AG08396 (cell line): ENCODE data around the gene KCNJ14.
"Not testable (repeated sequence)": the region's sequence is repeated elsewhere in the genome, so short reads cannot be mapped to it uniquely, and the experiment has no call there.

Experiments
- DNase-seq: peaks from one replicate; pipeline ENCODE4 v3.0.0; 2012; ENCODE audit warnings: low spot score, mixed read lengths

KCNJ14 gene

DNA sequence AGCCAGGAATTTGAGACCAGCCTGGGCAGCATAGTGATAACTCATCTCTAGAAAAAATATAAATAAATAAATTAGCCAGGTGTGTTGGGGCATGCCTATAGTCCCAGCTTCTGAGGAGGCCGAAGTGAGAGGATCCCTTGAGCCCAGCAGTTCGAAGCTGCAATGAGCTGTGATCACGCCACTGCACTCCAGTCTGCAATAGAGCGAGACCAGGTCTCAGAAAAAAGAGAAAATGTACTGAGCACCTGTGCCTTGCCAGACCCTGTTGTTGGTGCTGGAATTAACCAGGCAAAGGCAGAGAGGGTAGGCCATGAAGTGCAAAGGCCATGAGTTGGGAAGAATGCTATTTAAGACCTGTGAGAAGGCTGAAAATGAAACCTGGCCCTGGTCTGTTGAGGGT lies 16.5 kb downstream of the KCNJ14 start:
- DNase-seq = no peak

- DNase-seq = no peak
Measured at GRCh38 chr19:48473161-48473966, 18.0 kb downstream of the KCNJ14 start.

DNA sequence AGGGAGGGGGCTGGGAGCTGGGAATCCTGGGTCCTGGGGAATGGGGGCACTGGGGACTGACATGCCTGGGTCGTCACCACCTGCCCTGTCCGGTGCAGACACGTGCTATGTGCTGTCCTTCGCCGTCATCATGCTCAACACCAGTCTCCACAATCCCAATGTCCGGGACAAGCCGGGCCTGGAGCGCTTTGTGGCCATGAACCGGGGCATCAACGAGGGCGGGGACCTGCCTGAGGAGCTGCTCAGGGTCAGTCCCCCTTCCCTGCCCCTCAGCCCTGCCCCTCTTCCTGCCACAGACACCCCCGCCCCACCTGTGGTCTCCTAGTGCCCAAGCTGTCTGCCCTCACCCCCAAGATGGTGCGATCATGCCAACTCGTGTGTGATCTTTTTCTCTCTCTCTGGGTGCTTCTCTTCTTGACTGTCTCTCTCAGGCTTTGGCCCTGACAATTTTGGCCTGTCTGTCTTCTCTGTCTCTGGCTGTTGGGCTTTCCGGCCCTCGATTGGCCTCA lies 18.8 kb downstream of the KCNJ14 start:
- no peak for DNase-seq

DNA sequence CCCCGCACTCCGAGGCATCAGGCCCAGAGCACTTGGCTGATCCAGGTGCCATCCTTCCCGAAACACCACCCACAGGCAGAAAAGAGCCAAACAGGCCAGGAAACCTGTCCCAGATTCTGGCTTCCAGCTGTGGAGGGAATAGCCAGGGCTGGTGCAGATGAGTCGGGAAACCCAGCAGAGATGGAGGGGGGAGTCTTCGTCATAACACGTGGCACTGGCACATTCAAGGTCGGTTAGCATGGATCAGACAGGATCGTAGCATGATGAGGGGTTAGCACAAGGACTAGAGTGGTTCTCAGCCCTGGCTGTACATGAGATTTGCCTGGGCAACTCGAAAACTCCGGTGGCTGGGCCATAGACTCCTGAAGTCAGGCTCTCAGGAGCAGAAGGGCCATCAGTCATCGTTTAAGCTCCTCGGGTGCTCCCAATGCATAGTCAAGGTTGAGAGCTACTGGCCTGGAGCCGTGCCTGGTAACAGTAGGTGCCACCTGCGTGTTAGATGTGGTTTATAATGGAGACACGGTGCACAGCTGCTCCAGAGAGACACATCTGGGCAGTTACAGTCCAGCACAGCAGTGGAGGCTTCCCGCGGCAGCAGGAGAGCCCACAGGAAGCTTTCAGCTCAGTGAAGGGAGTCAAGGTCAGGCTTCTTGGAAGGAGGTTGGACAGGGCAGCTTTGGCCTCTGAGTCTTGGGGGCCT lies 20.1 kb downstream of the KCNJ14 start:
- DNase-seq = no peak

- DNase-seq = no peak
Measured at GRCh38 chr19:48476176-48476575, 20.8 kb downstream of the KCNJ14 start.

DNA sequence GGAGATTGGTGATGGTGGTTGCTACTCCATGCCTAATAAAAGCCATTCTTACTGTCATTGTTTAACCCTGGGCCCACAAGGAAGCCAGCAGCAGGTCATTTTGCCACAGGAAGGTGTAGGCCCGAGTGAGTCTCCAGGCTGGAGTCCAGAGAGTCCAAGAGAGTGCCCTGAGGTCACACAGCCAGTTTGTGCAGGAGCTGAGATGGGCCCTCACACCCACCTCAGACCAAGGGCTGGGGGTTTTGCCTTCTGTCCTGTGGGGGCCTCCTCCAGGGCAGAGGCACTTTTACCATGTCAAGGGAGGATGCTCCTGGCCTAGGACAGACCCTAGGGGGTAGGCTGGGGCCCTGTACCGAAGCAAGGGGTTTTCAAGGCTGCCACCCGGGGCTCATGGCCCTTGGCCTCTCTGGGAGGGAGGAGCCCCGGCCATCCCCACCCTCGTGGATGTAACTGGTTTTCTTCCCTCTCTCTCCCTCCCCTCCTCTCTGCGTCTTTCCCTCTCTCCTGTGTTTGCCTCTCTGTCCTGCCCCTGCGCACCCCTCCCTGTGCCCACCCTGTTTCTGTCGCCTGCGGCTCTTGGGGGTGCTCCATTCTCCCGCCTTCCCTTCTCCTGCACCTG lies 21.8 kb downstream of the KCNJ14 start:
- no peak for DNase-seq

GRCh38 chr19:48477698-48478338 lies 22.4 kb downstream of the KCNJ14 start:
- no peak for DNase-seq

DNA sequence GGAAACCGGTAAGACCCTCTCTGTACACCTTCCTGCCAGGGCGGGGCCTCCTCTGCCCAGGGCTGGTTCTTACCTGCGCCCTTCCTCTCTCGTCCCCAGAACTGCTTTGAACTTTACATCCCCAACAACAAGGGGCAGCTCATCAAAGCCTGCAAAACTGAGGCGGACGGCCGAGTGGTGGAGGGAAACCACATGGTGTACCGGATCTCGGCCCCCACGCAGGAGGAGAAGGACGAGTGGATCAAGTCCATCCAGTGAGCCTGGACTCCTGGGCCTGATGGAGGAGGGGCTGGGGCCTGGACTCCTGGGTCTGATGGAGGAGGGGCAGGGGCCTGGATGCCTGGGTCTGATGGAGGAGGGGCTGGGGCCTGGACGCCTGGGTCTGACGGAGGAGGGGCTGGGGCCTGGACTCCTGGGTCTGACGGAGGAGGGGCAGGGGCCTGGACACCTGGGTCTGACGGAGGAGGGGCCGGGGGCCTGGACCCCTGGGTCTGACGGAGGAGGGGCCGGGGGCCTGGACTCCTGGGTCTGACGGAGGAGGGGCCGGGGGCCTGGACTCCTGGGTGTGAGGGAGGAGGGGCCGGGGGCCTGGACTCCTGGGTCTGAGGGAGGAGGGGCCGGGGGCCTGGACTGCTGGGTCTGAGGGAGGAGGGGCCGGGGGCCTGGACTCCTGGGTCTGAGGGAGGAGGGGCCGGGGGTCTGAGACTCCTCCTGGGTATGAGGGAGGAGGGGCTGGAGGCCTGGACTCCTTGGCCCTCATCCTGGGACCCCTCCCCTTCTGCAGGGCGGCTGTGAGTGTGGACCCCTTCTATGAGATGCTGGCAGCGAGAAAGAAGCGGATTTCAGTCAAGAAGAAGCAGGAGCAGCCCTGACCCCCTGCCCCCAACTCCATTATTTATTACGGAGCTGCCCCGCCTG lies 23.2 kb downstream of the KCNJ14 start:
- DNase-seq = no peak

- no peak for DNase-seq
Measured at GRCh38 chr19:48479686-48480085, 24.3 kb downstream of the KCNJ14 start.

- peak; percentile 65 for DNase-seq
Measured at GRCh38 chr19:48480183-48480557, 24.8 kb downstream of the KCNJ14 start.

DNA sequence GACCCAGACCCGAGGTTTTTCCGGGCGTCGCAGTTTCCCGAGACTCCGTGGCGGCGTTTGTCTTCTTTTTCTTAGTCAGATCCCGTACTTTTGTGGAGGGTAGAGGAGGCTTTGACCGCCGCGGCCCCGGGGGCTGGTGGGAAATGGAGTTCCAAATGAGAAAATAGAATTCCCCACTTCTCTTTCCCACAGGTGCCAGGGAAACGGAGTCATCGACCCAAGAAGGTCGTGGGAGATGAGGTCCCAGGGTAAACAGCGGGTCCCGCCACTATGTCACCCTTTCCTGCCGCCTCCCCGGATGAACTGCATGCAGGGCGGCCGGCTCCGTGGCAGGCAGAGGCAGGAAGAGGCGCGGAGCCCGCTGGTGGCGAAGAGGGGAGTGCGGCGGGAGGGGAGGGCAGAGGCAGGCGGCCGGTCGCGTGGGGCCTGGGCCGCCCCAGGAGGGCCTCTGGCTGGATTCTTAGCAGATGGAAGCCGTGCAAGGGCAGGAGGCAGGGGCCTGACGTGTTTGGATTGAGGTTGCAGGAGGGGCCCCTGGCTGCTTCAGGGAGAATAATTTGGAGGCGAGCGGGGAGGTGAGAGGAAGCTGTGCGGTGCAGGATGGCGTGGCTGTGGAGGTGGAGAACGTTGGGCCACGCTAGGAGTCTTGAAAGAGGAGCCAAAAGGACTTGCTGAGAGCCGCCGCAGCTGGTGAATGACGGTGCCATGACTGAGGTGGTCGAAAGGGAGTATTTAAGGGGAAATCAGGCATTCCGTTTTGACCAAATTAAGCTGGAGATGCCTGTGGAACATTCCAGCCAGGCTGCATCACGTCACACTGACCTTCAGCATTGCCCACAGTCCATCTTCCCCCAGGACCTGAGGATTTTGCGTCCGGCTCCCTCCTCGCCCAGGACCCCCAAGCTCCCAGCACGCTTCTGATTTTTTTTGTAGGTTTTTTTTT lies 25.5 kb downstream of the KCNJ14 start:
- DNase-seq = peak; percentile 63

GRCh38 chr19:48481846-48482639 lies 26.7 kb downstream of the KCNJ14 start:
- DNase-seq = peak; percentile 59

- DNase-seq = no peak
Measured at GRCh38 chr19:48483301-48483700, 27.9 kb downstream of the KCNJ14 start.

DNA sequence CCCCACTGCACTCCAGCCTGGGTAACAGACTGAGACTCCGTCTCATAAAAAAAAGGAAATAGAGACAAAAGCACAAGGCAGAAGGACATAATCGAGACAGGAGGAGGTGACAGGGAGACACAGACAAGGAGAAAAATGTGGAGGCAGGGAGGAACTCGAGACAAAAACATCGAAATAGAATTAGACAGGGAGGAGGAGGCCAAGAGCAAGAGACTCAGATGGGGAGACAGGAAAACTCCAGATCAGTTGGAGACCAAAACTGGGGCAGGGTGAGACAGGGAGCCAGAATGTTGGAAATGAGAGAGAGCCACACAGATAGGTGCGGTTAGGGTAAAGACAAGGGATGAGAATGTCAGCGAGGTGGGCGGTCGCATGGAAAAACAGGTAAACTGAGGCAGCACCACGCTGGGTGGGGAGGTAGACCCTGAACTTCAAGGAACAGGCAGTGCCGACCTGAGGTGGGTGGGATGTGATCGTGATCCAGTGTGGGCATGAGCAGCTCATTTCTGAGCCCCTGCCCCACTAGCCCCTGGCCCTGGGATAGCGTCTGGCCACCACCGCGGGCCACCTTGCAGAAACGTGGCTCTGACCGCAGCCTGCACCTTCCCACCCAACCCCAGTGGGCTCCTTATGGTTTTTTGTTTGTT lies 29.0 kb downstream of the KCNJ14 start:
- no peak for DNase-seq

GRCh38 chr19:48484931-48485612 lies 29.7 kb downstream of the KCNJ14 start:
- DNase-seq = no peak

GRCh38 chr19:48486706-48487105 lies 31.3 kb downstream of the KCNJ14 start:
- not testable (repeated sequence) for DNase-seq

- DNase-seq = no peak
Measured at GRCh38 chr19:48487544-48487943, 32.2 kb downstream of the KCNJ14 start.

GRCh38 chr19:48487948-48488347 lies 32.6 kb downstream of the KCNJ14 start:
- DNase-seq = peak; percentile 88
